Astrocyte (in vitro differentiated cells and primary cell): ENCODE results near the gene SRF. TPM values are rescaled to one million over a fixed set of nuclear protein-coding genes. Genes with fewer than 3 reads are reported as not detected.

ENCODE experiments used
- DNase-seq: peaks from one replicate; pipeline ENCODE4 v3.0.0-alpha.2; 2010; ENCODE audit warnings: low read depth
- FAIRE-seq: peaks from 2 replicates; lab custom pipeline; 2011; peaks lifted over from hg19 to GRCh38; lab: Jason Lieb, UNC
- H2AFZ ChIP-seq: 2 replicates; pipeline ENCODE4 v1.6.0; 2012; ENCODE audit warnings: low read depth, low read length, inconsistent platforms
- H3K27ac ChIP-seq: 2 replicates; pipeline ENCODE4 v1.5.1; 2011; ENCODE audit warnings: low read depth, low read length, inconsistent platforms
- H3K27me3 ChIP-seq: 2 replicates; pipeline ENCODE4 v1.6.0; 2011; ENCODE audit warnings: low read length, inconsistent platforms; ENCODE audit not compliant: insufficient read depth
- H3K36me3 ChIP-seq: 2 replicates; pipeline ENCODE4 v1.5.1; 2011; ENCODE audit warnings: low read length, inconsistent platforms; ENCODE audit not compliant: insufficient read depth
- H3K4me1 ChIP-seq: 2 replicates; pipeline ENCODE4 v1.5.1; 2011; ENCODE audit warnings: low read length, inconsistent platforms; ENCODE audit not compliant: insufficient read depth
- H3K4me2 ChIP-seq: 2 replicates; pipeline ENCODE4 v1.6.0; 2012; ENCODE audit warnings: low read length, inconsistent platforms
- H3K4me3 ChIP-seq: 2 replicates; pipeline ENCODE4 v1.5.1; 2011; ENCODE audit warnings: low read depth, mild to moderate bottlenecking, low read length, inconsistent platforms; ENCODE audit not compliant: insufficient read depth
- H3K79me2 ChIP-seq: 2 replicates; pipeline ENCODE4 v1.6.0; 2012; ENCODE audit warnings: mild to moderate bottlenecking, low read length, inconsistent platforms; ENCODE audit not compliant: insufficient read depth
- H3K9ac ChIP-seq: 2 replicates; pipeline ENCODE4 v1.6.0; 2012; ENCODE audit warnings: mild to moderate bottlenecking, low read length, inconsistent platforms
- H3K9me3 ChIP-seq: 2 replicates; pipeline ENCODE4 v1.5.1; 2012; ENCODE audit warnings: low read depth, mild to moderate bottlenecking, low read length, inconsistent platforms; ENCODE audit not compliant: insufficient read depth
- H4K20me1 ChIP-seq: 2 replicates; pipeline ENCODE4 v1.6.0; 2012; ENCODE audit warnings: low read length, inconsistent platforms; ENCODE audit not compliant: insufficient read depth
- H3K27ac Mint-ChIP-seq: one replicate; pipeline ENCODE4 v1.8.0; 2021; ENCODE audit warnings: mild to moderate bottlenecking, mixed read lengths; ENCODE audit not compliant: unreplicated experiment
- H3K27me3 Mint-ChIP-seq: one replicate; pipeline ENCODE4 v1.8.0; 2021; ENCODE audit warnings: low read depth, mixed read lengths; ENCODE audit not compliant: unreplicated experiment
- H3K36me3 Mint-ChIP-seq: one replicate; pipeline ENCODE4 v1.8.0; 2021; ENCODE audit warnings: low read depth, mixed read lengths; ENCODE audit not compliant: unreplicated experiment
- H3K4me1 Mint-ChIP-seq: one replicate; pipeline ENCODE4 v1.8.0; 2021; ENCODE audit warnings: low read depth, mixed read lengths; ENCODE audit not compliant: unreplicated experiment
- H3K4me3 Mint-ChIP-seq: one replicate; pipeline ENCODE4 v1.8.0; 2021; ENCODE audit warnings: mild to moderate bottlenecking, moderate library complexity, mixed read lengths; ENCODE audit not compliant: unreplicated experiment
- H3K9me3 Mint-ChIP-seq: one replicate; pipeline ENCODE4 v1.8.0; 2021; ENCODE audit warnings: mild to moderate bottlenecking, mixed read lengths; ENCODE audit not compliant: unreplicated experiment
- EZH2 ChIP-seq: IDR thresholded peaks from 2 replicates; pipeline ENCODE4 v1.6.1; 2012; ENCODE audit warnings: mild to moderate bottlenecking, low read length, inconsistent platforms; ENCODE audit not compliant: insufficient read depth
- total RNA-seq: library from RNA; stranded (reverse); gene quantifications from 2 replicates; pipeline ENCODE4 v1.2.1, GENCODE V29; 2021
- TF ChIP-seq, protein P1 (sequence below): IDR thresholded peaks from 2 replicates; pipeline ENCODE4 v1.5.1; 2011; ENCODE audit warnings: low read depth, mild to moderate bottlenecking, inconsistent platforms, low read length, moderate library complexity; ENCODE audit not compliant: insufficient read depth

SRF gene
- total RNA-seq, 1 donor from 2014 or later, result 53.5 TPM

- peaks cover 55% of the 10 kb centered on the region for H3K36me3 Mint-ChIP-seq
- Histone ChIP-seq H3K36me3 (peaks cover 6% of the 10 kb centered on the region), H4K20me1 (no peaks in the 10 kb centered on the region), H3K79me2 (no peaks in the 10 kb centered on the region), H2AFZ (no peak overlapping the region), H3K27me3 (no peaks in the 10 kb centered on the region), H3K4me3 (no peak overlapping the region), H3K9me3 (peaks cover 5% of the 10 kb centered on the region), H3K4me2 (no peak overlapping the region), H3K27ac (no peak overlapping the region), H3K9ac (no peak overlapping the region), H3K4me1 (no peaks in the 10 kb centered on the region)
- peaks cover 11% of the 10 kb centered on the region for H3K27me3 Mint-ChIP-seq
- no peak for DNase-seq
- H3K4me1 Mint-ChIP-seq, result no peaks in the 10 kb centered on the region
- H3K27ac Mint-ChIP-seq, result no peak overlapping the region
- H3K4me3 Mint-ChIP-seq, result no peak overlapping the region
- FAIRE-seq, result no peak
- TF ChIP-seq, protein P1, sequence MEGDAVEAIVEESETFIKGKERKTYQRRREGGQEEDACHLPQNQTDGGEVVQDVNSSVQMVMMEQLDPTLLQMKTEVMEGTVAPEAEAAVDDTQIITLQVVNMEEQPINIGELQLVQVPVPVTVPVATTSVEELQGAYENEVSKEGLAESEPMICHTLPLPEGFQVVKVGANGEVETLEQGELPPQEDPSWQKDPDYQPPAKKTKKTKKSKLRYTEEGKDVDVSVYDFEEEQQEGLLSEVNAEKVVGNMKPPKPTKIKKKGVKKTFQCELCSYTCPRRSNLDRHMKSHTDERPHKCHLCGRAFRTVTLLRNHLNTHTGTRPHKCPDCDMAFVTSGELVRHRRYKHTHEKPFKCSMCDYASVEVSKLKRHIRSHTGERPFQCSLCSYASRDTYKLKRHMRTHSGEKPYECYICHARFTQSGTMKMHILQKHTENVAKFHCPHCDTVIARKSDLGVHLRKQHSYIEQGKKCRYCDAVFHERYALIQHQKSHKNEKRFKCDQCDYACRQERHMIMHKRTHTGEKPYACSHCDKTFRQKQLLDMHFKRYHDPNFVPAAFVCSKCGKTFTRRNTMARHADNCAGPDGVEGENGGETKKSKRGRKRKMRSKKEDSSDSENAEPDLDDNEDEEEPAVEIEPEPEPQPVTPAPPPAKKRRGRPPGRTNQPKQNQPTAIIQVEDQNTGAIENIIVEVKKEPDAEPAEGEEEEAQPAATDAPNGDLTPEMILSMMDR, result no peak
- no peak for TF ChIP-seq EZH2
- peaks cover 16% of the 10 kb centered on the region for H3K9me3 Mint-ChIP-seq
Observed at GRCh38 chr6:43204271-43205105, 33.4 kb downstream of the SRF start.

- H3K4me3 ChIP-seq, result no peak overlapping the region
- no peak for FAIRE-seq
- H3K9me3 ChIP-seq, result peaks cover 5% of the 10 kb centered on the region
Observed at GRCh38 chr6:43205849-43206248, 34.8 kb downstream of the SRF start.

More at GRCh38 chr6:43205849-43206248, 34.8 kb downstream of the SRF start:
- TF ChIP-seq EZH2, result no peak
- TF ChIP-seq, protein P1, result no peak
- Mint-ChIP-seq H3K27me3 (peaks cover 7% of the 10 kb centered on the region), H3K4me1 (no peaks in the 10 kb centered on the region), H3K36me3 (peaks cover 48% of the 10 kb centered on the region), H3K9me3 (peaks cover 14% of the 10 kb centered on the region), H3K27ac (no peak overlapping the region), H3K4me3 (no peak overlapping the region)
- Histone ChIP-seq H3K27ac (no peak overlapping the region), H2AFZ (no peak overlapping the region), H3K79me2 (no peaks in the 10 kb centered on the region), H3K4me2 (no peak overlapping the region), H3K36me3 (peaks cover 4% of the 10 kb centered on the region), H3K4me1 (no peaks in the 10 kb centered on the region), H3K27me3 (no peaks in the 10 kb centered on the region), H4K20me1 (no peaks in the 10 kb centered on the region), H3K9ac (no peak overlapping the region)
- DNase-seq, result no peak
